Amygdala (tissue), 56 donors: ENCODE data around the gene RNF17.

Source experiments
- DNase-seq, 56 donors: peaks; one replicate each; lab custom pipeline; 2025; lab: John Stamatoyannopoulos, UW

The RNF17 gene

GRCh38 chr13:24929196-24929595, 165.2 kb downstream of the RNF17 start:
- DNase-seq = no peak
